NCI-H510A treated with DMSO at 0.1 percent for 48 hours (cell line): Measurements from ENCODE around the gene CHML.

Experiments
- DNase-seq: peaks from one replicate; lab custom pipeline; 2025; lab: John Stamatoyannopoulos, UW

CHML gene

GRCh38 chr1:241590719-241591118 is 49.5 kb downstream of the CHML start:
- DNase-seq: no peak
